IMR-90 (cell line): ENCODE results near the gene GPR108. TPM values are rescaled to one million over a fixed set of nuclear protein-coding genes. Genes with fewer than 3 reads are reported as not detected.

ENCODE experiments used
- ATAC-seq: fragments of 200-7000 bp; cut with Tn5 transposase; 2 replicates; pipeline ENCODE4 v1.9.1; 2020; ENCODE audit warnings: low read depth, mild to moderate bottlenecking, moderate library complexity
- BruUV-seq: library from RNA; stranded (reverse); fragments of 400-500 nt; replicated peaks from 2 replicates; lab custom pipeline; 2021; lab: Mats Ljungman, UMichigan
- CTCF ChIA-PET: fragments of 300-600 bp; formaldehyde crosslinking; extraction: SDS; loops from one replicate; lab custom pipeline; 2021; ENCODE audit warnings: antibody characterized with exemption; lab: Yijun Ruan, JAX
- POLR2A ChIA-PET: fragments of 300-600 bp; sonication (Branson Sonifier 250); formaldehyde crosslinking; loops from one replicate; lab custom pipeline; 2022; ENCODE audit warnings: antibody characterized with exemption; ENCODE audit not compliant: unreplicated experiment; lab: Charles Lee
- DNase-seq: peaks from one replicate; pipeline ENCODE4 v3.0.0; 2013
- H2AFZ ChIP-seq: replicated peaks from 2 replicates; pipeline ENCODE3; 2013; ENCODE audit warnings: low read length, mild to moderate bottlenecking; ENCODE audit not compliant: poor library complexity
- H2AK5ac ChIP-seq: 2 replicates; pipeline ENCODE4 v1.6.1; 2013; ENCODE audit warnings: low read depth, low read length, inconsistent platforms
- H2AK9ac ChIP-seq: replicated peaks from 2 replicates; pipeline ENCODE3; 2013; ENCODE audit warnings: mild to moderate bottlenecking, low read depth, low read length, moderate library complexity; ENCODE audit not compliant: poor library complexity
- H2BK120ac ChIP-seq: 2 replicates; pipeline ENCODE4 v1.6.1; 2013; ENCODE audit warnings: low read depth, low read length, inconsistent platforms
- H2BK15ac ChIP-seq: 3 replicates; pipeline ENCODE4 v1.6.1; 2013; ENCODE audit warnings: low read depth, low read length, inconsistent platforms
- H2BK20ac ChIP-seq: 2 replicates; pipeline ENCODE4 v1.6.1; 2013; ENCODE audit warnings: low read depth, mild to moderate bottlenecking, inconsistent platforms, low read length, moderate library complexity
- H2BK5ac ChIP-seq: 2 replicates; pipeline ENCODE4 v1.6.1; 2013; ENCODE audit warnings: mild to moderate bottlenecking, low read depth, low read length, inconsistent platforms; ENCODE audit not compliant: poor library complexity, severe bottlenecking
- H3K14ac ChIP-seq: replicated peaks from 2 replicates; pipeline ENCODE4 v1.6.1; 2013; ENCODE audit warnings: low read depth, low read length, inconsistent platforms
- H3K18ac ChIP-seq: 2 replicates; pipeline ENCODE4 v1.6.1; 2013; ENCODE audit warnings: low read depth, low read length, control low read depth
- H3K23ac ChIP-seq: 2 replicates; pipeline ENCODE4 v1.6.1; 2013; ENCODE audit warnings: low read depth, low read length, inconsistent platforms
- H3K27ac ChIP-seq: 2 replicates; pipeline ENCODE4 v1.5.1; 2013; ENCODE audit warnings: mild to moderate bottlenecking, control low read depth, low read length; ENCODE audit not compliant: insufficient read depth
- H3K27me3 ChIP-seq: 2 replicates; pipeline ENCODE4 v1.6.1; 2013; ENCODE audit warnings: low read length; ENCODE audit not compliant: control insufficient read depth, insufficient read depth
- H3K36me3 ChIP-seq: 2 replicates; pipeline ENCODE4 v1.6.1; 2013; ENCODE audit warnings: low read length, mixed read lengths; ENCODE audit not compliant: control insufficient read depth, insufficient read depth
- H3K4ac ChIP-seq: 2 replicates; pipeline ENCODE4 v1.6.1; 2013; ENCODE audit warnings: low read depth, low read length, inconsistent platforms
- H3K4me1 ChIP-seq: 2 replicates; pipeline ENCODE4 v1.6.1; 2013; ENCODE audit warnings: low read length, mixed read lengths; ENCODE audit not compliant: control insufficient read depth, insufficient read depth
- H3K4me2 ChIP-seq: 2 replicates; pipeline ENCODE4 v1.6.1; 2013; ENCODE audit warnings: low read depth, mild to moderate bottlenecking, control low read depth, low read length, moderate library complexity
- H3K4me3 ChIP-seq: 2 replicates; pipeline ENCODE4 v1.5.1; 2013; ENCODE audit warnings: low read depth, mild to moderate bottlenecking, control low read depth, low read length, moderate library complexity; ENCODE audit not compliant: insufficient read depth
- H3K56ac ChIP-seq: 2 replicates; pipeline ENCODE4 v1.6.1; 2013; ENCODE audit warnings: low read length, inconsistent platforms; ENCODE audit not compliant: insufficient read depth; ENCODE audit errors: extremely low read depth
- H3K79me1 ChIP-seq, 2 experiments: 2 replicates each; pipeline ENCODE4 v1.6.1; 2013; ENCODE audit warnings: low read length in 2 of 2, inconsistent platforms in 1 of 2, low read depth in 1 of 2
- H3K9ac ChIP-seq: 2 replicates; pipeline ENCODE4 v1.6.1; 2013; ENCODE audit warnings: low read depth, low read length, control low read depth
- H3K9me1 ChIP-seq: 2 replicates; pipeline ENCODE4 v1.6.1; 2013; ENCODE audit warnings: low read length, inconsistent platforms; ENCODE audit not compliant: insufficient read depth
- H3K9me3 ChIP-seq: 2 replicates; pipeline ENCODE4 v1.6.1; 2013; ENCODE audit warnings: low read length; ENCODE audit not compliant: control insufficient read depth, insufficient read depth
- H4K20me1 ChIP-seq: 2 replicates; pipeline ENCODE4 v1.6.1; 2013; ENCODE audit warnings: low read length, inconsistent platforms; ENCODE audit not compliant: insufficient read depth
- H4K5ac ChIP-seq: 2 replicates; pipeline ENCODE4 v1.6.1; 2013; ENCODE audit warnings: mild to moderate bottlenecking, low read depth, low read length, control low read depth
- H4K8ac ChIP-seq, 2 experiments: 2 replicates each; pipeline ENCODE4 v1.6.1; 2013; ENCODE audit warnings: low read depth in 2 of 2, low read length in 2 of 2, control low read depth in 1 of 2, inconsistent platforms in 1 of 2
- H4K91ac ChIP-seq: 2 replicates; pipeline ENCODE4 v1.6.1; 2013; ENCODE audit warnings: low read depth, low read length, inconsistent platforms; ENCODE audit not compliant: insufficient read depth
- BHLHE40 ChIP-seq: fragments of 150-350 bp; IDR thresholded peaks from 2 replicates; pipeline ENCODE4 v1.6.1; 2016; ENCODE audit warnings: mild to moderate bottlenecking, low read depth, low read length
- CEBPB ChIP-seq: IDR thresholded peaks from 2 replicates; pipeline ENCODE4 v1.6.1; 2012; ENCODE audit warnings: low read depth, low read length, improper control_type of control experiment
- CHD1 ChIP-seq: IDR thresholded peaks from 2 replicates; pipeline ENCODE4 v1.6.1; 2012; ENCODE audit warnings: low read depth, low read length, improper control_type of control experiment
- CTCF ChIP-seq: conservative IDR thresholded peaks from 2 replicates; pipeline ENCODE4 v1.5.1; 2012; ENCODE audit warnings: mild to moderate bottlenecking, low read depth, low read length, improper control_type of control experiment
- ELK1 ChIP-seq: fragments of 150-350 bp; IDR thresholded peaks from 2 replicates; pipeline ENCODE4 v1.6.1; 2016; ENCODE audit warnings: low read depth, mild to moderate bottlenecking, low read length, moderate library complexity, borderline replicate concordance
- FOS ChIP-seq: fragments of 150-350 bp; IDR thresholded peaks from 2 replicates; pipeline ENCODE4 v1.6.1; 2016; ENCODE audit warnings: low read depth, low read length
- MAFK ChIP-seq: IDR thresholded peaks from 2 replicates; pipeline ENCODE4 v1.6.1; 2012; ENCODE audit warnings: low read depth, low read length, improper control_type of control experiment
- MAZ ChIP-seq: IDR thresholded peaks from 2 replicates; pipeline ENCODE4 v1.6.1; 2012; ENCODE audit warnings: low read depth, mild to moderate bottlenecking, low read length, improper control_type of control experiment, moderate library complexity, borderline replicate concordance
- NFE2L2 ChIP-seq: fragments of 150-350 bp; IDR thresholded peaks from 2 replicates; pipeline ENCODE4 v1.6.1; 2016; ENCODE audit warnings: low read depth, mild to moderate bottlenecking, low read length
- POLR2A ChIP-seq: IDR thresholded peaks from 2 replicates; pipeline ENCODE4 v1.6.1; 2012; ENCODE audit warnings: mild to moderate bottlenecking, low read depth, low read length
- RAD21 ChIP-seq: IDR thresholded peaks from 2 replicates; pipeline ENCODE4 v1.6.1; 2012; ENCODE audit warnings: low read length, improper control_type of control experiment
- RFX5 ChIP-seq: IDR thresholded peaks from 2 replicates; pipeline ENCODE4 v1.8.0; 2012; ENCODE audit warnings: low read depth, mild to moderate bottlenecking, low read length, moderate library complexity
- USF2 ChIP-seq: fragments of 150-350 bp; IDR thresholded peaks from 2 replicates; pipeline ENCODE4 v1.6.1; 2017; ENCODE audit warnings: mild to moderate bottlenecking, antibody characterized with exemption, low read length, low read depth
- WGBS, 2 experiments: methylation state at CpG; one replicate each; pipeline versions ENCODE4 v1.1.5 to v1.1.7; 2013; ENCODE audit warnings: missing lambda C conversion rate in 2 of 2; ENCODE audit not compliant: insufficient read length in 1 of 2; ENCODE audit errors: extremely low coverage in 2 of 2; 5-methylcytosine and 5-hydroxymethylcytosine counted together
- dilution Hi-C: fragments of 300-500 bp; cut with HindIII; formaldehyde crosslinking; loops from one replicate; pipeline ENCODE4 v1.14.3; 2018; ENCODE audit warnings: low sequenced_read_pairs; ENCODE audit not compliant: unreplicated experiment
- in situ Hi-C: fragments of 300-500 bp; cut with MboI; formaldehyde crosslinking; loops from 3 replicates; pipeline ENCODE4 v1.14.3; 2019; ENCODE audit warnings: low sequenced_read_pairs, inconsistent platforms, mixed read lengths
- intact Hi-C: fragments of 100-400 bp; cut with micrococcal nuclease; formaldehyde crosslinking; loops from 2 replicates; pipeline ENCODE4 v1.10.0; 2022
- polyA plus RNA-seq, 3 experiments: library from polyadenylated mRNA; depleted of rRNA; stranded (reverse); fragments of >200 nt; gene quantifications; 2 replicates each; pipeline ENCODE4 v1.2.3, GENCODE V29; 2012; ENCODE audit warnings: low replicate concordance in 1 of 3
- total RNA-seq: library from RNA; depleted of rRNA; stranded (reverse); fragments of >200 nt; gene quantifications from 2 replicates; pipeline ENCODE4 v1.2.3, GENCODE V29; 2012

GPR108 gene
- total and polyA plus RNA-seq, 2 of the 4 experiments (the other 2 are of a cell fraction), result 28.0 to 38.9 TPM

- no peak overlapping the region for H3K56ac ChIP-seq
- no peaks in the 10 kb centered on the region for H3K9me3 ChIP-seq
- dilution Hi-C loops, result no loop called here
- H2BK5ac ChIP-seq, result no peak overlapping the region
- H2BK120ac ChIP-seq, result no peak overlapping the region
- H3K79me1 ChIP-seq, result no peaks in the 10 kb centered on the region
- ChIA-PET CTCF (no interaction called here), POLR2A (no interaction called here)
- no peaks in the 10 kb centered on the region for H3K36me3 ChIP-seq
- no peak overlapping the region for H2AK9ac ChIP-seq
- no peak overlapping the region for H3K27ac ChIP-seq
- H3K4me2 ChIP-seq, result no peak overlapping the region
- H3K9me1 ChIP-seq, result no peaks in the 10 kb centered on the region; the same call in 1 of the 2 replicates
- no peak overlapping the region for H3K9ac ChIP-seq
- H2BK15ac ChIP-seq, result no peak overlapping the region
- H4K5ac ChIP-seq, result no peak overlapping the region
- H4K20me1 ChIP-seq, result no peaks in the 10 kb centered on the region
- no peak overlapping the region for H4K91ac ChIP-seq
- no peak overlapping the region for H3K18ac ChIP-seq
- BruUV-seq, result no TSS peak
- H3K23ac ChIP-seq, result no peak overlapping the region
- no peak overlapping the region for H3K14ac ChIP-seq
- in situ Hi-C loops, result no loop called here
- DNase-seq (no peak), ATAC-seq (no peak)
- no peaks in the 10 kb centered on the region for H3K27me3 ChIP-seq
- intact Hi-C loops, result no loop called here
- TF ChIP-seq MAZ (no peak), ELK1 (no peak), MAFK (no peak), RAD21 (no peak), CHD1 (no peak), FOS (no peak), CTCF (no peak), BHLHE40 (no peak), NFE2L2 (no peak), USF2 (no peak), CEBPB (no peak), RFX5 (no peak), POLR2A (no peak)
- no peak overlapping the region for H4K8ac ChIP-seq
- H2AFZ ChIP-seq, result no peak overlapping the region
- H3K4me3 ChIP-seq, result no peak overlapping the region
- 72% methylated on average over 2 of the region's 15 CpGs; no CpG with 5 or more reads in 1 of the 2 experiments for WGBS, 2 experiments
- peaks cover 2% of the 10 kb centered on the region; the same call in 1 of the 2 replicates for H3K4me1 ChIP-seq
- no peak overlapping the region for H2AK5ac ChIP-seq
- H2BK20ac ChIP-seq, result no peak overlapping the region
- no peak overlapping the region for H3K4ac ChIP-seq
These were observed 12.5 kb downstream of the GPR108 start for GRCh38 chr19:6724631-6725492.
